GM21360 (cell line): ENCODE results near the gene KRT39.
"Not testable (repeated sequence)": the region's sequence is repeated elsewhere in the genome, so short reads cannot be mapped to it uniquely, and the experiment has no call there.

Experiments used
- ATAC-seq: cut with Tn5 transposase; IDR thresholded peaks from one replicate; pipeline ENCODE4 v1.9.1; 2021; ENCODE audit warnings: mild to moderate bottlenecking, moderate library complexity; ENCODE audit not compliant: unreplicated experiment

Gene KRT39

DNA sequence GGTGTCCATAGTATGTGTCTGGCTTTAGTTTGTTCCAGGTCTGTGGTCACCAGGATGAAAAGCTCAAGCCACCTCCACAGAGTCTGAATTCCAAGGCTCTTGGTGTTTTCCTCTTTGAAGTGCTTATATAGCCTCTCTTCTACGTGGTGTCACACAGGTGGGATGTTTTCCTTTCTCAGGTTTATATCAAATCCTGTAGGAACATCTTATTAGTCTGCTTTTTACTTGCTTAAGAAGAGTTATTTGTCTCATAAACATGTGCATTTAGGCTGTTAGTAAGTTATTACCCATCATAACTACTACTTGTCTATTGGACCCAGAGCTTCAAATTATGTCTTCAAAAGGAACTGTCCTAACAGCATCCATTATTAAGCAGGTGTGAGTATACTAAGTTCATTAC, at the start of gene KRT39:
TSS of gene KRT39 (minus strand) at position 101 of the 400 bp plus-strand sequence. CDS start at position 9, 92 bp downstream.
- ATAC-seq: no peak

DNA sequence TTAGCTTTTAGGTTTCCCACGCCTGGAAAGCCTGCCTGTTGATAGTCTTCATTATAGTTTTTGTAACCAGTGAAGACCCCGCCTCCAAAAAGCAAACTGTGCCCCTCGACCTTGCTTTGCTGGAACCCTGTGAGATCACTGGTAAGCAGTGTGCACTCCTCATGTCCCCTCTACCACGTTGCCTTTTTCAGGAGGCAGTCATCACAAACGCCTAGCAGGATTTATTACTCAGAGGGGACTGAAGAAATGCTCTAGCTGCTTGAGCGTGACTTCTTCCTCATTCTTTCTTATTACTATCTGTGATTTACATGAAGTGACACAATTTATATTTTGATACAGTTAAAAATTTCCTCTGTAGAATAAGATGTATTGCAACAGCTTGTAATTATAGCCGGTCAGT, 48.7 kb upstream of the KRT39 start:
- no peak for ATAC-seq

DNA sequence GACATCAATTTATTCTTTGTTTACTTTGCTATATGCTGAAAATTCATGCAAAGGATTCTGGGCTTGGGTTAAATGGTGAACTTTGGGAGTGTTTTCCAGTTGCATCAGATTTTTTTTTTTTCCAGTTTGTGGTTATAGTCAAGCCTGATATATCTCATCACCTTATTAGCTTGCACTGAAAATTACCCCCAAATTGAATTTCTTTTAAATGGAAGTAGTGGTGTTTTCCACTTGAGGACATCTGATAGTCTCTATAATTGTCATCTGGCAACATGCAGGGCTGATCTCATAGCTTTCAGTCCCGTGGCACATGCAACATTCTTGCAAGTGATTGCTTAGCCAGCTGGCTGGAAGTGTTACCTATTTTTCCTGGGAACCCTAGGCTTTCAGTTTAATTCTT, 46.9 kb upstream of the KRT39 start:
- ATAC-seq: no peak

DNA sequence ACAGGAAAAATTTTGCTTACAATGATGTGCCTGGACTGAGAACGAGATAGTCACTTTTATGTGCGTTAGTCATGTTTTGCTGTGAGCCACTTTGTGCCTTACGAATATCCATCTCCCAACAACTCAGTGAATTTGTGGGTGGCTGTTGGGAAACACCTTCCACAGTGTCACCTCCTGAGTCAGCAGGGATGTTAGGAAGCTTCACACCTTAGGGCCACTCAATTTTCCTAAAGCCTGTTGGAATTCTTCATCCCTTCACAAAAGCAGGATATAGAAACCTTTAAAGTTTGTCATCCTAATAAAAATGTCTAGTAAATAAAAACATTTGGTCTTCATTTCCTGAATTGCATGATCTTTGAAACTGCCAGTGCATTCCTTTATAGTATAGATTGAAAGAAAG, 46.4 kb upstream of the KRT39 start:
- no peak for ATAC-seq

DNA sequence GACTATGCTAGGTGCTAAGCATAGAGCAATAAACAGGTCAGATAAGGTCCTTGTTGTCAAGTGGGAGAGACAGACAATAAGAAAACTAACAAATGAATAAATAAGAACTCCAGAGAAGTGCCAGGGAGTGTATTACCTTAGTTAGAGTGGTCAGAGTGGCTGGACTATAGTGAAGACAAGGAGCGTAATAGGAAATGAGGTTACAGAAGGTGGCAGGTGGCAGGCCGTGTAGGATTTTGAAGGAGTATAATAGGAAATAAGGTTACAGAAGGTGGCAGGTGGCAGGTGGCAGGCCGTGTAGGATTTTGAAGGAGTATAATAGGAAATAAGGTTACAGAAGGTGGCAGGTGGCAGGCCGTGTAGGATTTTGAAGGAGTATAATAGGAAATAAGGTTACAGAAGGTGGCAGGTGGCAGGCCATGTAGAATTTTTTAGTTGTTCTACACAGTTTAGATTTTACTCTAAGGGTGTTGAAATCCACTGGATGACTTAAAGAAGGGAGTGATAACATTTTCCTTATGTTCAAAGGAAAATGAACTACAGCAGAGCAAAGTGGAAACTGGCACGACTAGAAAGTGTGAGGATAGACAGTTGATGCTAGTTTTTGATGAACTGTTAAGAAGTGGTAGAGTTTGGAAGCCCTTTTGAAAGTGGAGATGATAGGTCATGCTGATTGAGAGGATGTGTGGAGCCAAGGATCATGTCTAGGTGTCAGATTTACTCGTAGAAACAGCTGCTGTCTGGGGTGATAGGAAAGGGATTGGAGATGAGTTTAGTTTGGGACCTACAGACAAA, 45.8 kb upstream of the KRT39 start:
- ATAC-seq: no peak

DNA sequence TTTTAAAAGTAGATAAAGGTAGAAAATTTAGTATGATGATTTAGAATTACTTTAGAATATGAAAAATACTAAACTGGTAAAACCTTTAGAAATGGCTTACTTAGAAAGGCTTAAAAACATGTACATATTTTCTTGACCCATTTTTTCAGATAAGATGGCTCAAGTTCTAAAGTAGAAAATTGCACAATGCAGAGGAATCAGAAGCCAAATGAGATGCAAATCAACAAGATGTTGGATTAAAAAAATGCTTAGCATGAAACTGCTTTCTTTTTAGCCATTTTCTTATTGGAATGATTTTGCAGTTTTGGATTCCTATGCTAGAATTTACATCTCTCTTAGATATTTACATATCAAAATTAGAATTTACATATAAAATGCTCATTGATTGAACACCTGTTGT, 43.7 kb upstream of the KRT39 start:
- no peak for ATAC-seq

DNA sequence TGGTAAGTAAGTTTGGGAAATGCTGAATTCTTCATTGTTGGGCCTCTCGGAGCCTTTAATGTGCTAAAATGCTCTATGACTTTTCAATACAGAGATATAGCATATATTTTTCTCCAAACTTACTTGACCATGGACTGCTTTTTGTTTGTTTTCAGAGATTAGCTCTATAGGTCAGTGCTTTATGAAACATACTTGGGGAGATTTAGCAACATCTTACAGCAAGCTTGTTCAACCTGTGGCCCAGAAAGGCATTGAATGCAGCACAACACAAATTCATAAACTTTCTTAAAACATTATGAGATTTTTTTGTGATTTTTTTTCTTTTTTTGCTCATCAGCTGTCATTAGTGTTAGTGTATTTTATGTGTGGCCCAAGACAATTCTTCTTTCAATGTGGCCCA, 43.2 kb upstream of the KRT39 start:
- ATAC-seq: no peak

DNA sequence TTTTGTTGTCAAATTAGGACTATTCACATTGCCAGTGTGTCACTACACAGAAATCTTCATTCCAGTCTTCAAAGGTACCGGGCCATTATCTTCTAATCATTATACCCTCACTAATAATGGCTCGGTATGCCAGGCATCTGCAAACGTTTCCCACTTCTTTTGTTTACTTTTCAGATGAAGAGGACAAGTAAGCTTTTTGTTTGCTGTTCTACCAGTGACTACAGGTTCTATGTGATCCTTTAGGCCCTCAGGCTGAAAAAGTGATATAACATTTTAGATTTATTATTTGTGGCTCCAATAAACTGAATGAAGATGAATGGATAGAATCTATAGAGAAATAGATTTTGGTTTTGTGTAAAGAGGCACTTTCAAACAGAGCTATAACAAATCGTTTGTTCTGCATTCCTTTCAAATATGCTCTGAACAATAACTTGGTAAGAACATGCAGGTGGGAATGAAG, 42.6 kb upstream of the KRT39 start:
- no peak for ATAC-seq

DNA sequence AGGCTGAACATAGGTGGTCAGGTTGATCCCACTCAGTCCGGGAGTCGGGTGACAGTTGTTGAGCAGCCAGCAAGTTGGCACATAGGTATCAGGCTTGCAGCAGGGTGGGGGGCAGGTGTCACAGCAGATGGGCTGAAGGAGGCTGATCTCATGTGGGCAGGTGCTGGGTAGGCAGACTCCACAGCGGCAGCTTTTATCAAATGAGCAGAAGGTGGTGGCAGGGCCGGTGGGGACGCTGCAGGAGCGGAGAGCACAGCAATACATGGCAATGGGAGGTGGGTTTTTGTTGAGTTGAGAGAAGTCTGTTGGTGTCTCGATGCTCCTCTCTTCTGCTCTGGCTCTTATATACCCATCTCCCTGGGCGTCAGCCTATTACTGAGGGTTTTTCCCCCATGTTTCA, 42.1 kb upstream of the KRT39 start, which contains the start of gene KRTAP3-1:
TSS of gene KRTAP3-1 (minus strand) at position 318 of the 400 bp plus-strand sequence. CDS start at position 264, 54 bp downstream.
- no peak for ATAC-seq

DNA sequence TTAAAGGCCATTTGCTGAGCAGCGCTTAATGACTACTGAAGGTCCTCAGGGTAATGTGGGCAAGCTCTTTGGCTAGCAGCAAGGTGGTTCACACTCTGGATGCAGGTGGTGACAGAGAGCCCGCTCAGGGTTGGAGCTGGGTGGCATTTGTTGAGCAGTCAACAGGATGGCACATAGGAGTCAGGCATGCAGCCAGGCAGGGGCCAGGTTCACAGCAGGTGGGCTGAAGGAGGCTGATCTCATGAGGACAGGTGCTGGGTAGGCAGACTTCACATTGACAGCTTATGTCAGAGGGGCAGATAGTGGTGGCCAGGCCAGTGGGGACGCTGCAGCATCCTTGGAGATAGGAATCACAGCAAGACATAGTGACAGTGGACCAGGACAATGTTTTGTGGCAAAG, 37.6 kb upstream of the KRT39 start:
- ATAC-seq: no peak

DNA sequence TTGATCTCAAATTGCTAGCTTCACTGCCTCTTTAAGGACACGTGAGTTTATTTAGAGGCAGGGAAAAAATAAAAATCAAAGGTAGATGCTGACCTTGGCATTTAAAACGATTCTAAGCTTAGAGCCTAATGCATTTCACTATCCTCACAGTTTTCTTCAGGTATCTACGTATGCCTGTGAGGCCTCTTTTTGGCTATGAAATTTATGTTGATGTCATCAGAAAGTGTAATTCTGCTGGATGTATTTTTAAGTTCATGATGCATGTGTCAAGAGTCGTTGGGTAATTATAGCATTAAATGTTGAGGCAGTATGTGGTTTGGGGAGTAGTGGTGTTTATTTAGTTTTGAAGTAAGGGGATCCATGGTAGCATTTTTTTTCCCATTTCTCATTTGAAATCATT, 37.2 kb upstream of the KRT39 start:
- no peak for ATAC-seq

DNA sequence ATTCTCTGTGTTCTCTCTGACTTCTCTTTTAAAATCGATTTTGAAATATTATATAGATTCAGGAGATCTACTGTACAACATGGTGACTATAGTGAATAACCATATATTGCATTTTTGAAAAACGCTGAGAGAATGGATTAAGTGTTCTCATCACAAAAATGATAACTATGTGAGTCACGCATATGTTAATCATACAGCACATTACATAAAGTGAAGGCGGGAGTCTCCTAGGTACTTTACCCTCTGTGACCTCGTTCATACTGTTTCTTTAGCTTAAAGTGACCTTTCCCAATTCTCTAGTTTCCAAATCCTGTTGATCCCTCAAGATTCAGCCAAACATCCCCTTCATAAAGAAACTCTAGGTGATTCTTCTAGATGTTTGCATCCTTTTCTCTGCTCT, 36.1 kb upstream of the KRT39 start:
- ATAC-seq: no peak

DNA sequence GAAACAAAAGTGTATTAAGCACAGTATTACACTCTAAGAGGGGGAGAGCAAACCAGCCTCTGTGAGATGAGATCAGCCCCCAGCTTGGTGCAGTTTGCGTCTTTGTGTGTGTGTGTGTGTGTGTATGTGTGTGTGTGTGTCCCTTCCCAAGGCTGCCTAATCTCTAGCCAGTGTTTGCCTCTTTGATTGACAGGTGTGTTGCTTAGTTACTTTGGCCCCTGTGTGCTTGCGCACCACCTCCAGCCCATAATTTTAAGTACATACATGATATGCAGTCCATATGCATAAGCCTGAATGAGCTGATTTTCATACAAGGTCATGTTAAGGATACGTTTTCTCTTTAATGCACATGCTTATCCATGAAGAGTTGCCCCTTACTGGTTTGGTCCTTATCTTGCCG, 35.0 kb upstream of the KRT39 start:
- ATAC-seq: no peak

DNA sequence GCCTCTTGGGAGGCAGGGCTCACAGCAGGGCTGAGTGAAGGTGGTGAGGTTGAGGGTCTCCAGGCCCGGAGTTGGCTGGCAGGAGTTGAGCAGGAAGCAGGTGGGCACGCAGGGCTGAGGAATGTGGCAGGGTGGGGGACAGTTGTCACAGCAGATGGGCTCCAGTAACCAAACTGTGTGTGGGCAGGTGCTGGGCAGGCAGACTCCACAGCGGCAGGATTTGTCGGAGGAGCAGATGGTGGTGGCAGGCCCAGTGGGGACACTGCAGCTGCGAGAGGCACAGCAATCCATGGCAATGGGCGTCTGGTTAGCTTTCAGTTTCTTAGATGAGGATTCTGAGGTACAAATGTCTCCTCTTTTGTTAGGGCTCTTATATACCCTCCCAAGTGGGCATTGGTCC, 32.8 kb upstream of the KRT39 start, which contains the start of gene KRTAP3-2:
TSS of gene KRTAP3-2 (minus strand) at position 344 of the 400 bp plus-strand sequence. CDS start at position 291, 53 bp downstream.
- not testable (repeated sequence) for ATAC-seq

DNA sequence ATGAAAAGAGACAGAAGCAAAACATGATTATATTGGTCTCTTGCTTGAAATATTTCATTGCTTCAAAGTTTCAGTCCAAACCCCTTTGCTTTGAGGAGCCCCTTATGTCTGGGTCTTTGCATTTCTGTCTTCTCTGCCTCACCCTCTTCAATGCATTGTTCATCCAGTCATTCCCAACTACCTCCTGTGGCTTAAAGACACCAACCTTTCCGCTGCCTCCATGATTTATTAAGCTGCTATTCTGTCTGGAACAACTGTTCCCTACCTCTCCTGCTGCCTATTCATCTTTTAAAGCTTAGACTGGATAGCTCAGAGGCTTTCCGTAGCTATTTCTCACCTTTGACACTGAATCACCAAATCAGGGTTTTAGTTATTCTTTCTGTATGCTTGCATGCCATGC, 30.6 kb upstream of the KRT39 start:
- no peak for ATAC-seq

DNA sequence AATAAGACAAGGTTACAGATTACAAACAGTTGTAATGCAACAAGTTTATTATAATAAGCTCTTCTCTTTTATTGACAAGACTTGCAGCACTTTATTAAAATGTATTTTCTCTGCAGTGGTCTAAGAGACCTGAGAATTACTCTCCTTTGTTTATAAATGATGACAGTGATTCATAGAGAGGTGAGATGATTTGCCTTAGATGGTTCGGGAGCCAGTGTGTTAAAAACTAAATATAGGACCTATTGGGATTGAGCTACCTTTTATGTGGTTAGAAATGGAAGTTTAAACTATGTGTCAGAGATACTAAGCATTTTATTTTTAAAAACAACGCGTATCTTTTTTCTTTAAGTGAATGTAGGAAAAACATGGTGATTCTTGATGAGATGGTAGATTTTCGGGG, 30.1 kb upstream of the KRT39 start:
- ATAC-seq: no peak

DNA sequence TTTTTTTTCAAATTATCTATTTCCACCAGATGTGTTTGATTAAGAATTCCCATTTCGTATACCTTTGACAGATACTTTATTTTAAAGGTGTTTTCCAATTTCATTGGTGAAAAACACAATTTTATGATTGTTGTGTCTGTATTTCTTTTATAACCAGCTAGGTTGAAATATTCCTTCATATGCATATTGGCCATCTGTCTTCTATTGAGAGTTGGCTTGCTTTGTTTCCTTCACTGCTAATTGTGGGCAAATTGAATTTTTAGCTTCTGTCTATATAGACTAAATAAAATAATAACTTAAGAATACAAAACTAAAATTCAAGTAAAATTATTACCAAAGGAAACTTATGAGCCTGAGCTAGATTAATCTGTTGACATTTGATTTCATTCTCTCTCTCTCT, 28.4 kb upstream of the KRT39 start:
- ATAC-seq: no peak

DNA sequence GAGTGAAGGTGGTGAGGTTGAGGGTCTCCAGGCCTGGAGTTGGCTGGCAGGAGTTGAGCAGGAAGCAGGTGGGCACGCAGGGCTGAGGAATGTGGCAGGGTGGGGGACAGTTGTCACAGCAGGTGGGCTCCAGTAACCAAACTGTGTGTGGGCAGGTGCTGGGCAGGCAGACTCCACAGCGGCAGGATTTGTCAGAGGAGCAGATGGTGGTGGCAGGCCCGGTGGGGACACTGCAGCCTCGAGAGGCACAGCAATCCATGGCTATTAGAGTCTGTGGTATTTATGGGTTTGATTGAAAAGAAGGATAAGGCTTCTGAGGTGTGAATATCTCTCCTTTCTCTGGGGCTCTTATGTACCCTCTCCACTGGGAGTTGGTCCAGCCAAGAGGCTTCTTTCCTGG, 27.1 kb upstream of the KRT39 start, which contains the start of gene KRTAP3-3:
TSS of gene KRTAP3-3 (minus strand) at position 326 of the 400 bp plus-strand sequence. CDS start at position 259, 67 bp downstream.
- no peak for ATAC-seq

DNA sequence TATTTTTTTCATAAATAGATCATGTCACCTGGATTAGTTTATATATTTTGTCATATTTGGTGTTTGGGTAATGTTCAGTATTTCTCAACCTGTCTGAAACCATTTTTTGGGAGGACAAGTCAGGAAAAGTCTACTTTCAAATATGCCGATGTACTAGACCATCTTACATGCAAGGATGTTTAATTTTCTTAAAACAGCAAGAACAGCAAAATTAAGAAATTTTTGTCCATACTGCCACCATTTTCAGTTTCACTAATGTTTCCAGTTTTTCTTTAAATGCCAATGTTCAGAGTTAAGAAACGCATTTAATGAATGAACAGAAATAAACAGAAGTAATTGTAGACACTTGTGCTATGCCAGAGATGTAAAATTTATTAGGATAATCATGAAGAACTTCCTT, 26.3 kb upstream of the KRT39 start:
- ATAC-seq: no peak

DNA sequence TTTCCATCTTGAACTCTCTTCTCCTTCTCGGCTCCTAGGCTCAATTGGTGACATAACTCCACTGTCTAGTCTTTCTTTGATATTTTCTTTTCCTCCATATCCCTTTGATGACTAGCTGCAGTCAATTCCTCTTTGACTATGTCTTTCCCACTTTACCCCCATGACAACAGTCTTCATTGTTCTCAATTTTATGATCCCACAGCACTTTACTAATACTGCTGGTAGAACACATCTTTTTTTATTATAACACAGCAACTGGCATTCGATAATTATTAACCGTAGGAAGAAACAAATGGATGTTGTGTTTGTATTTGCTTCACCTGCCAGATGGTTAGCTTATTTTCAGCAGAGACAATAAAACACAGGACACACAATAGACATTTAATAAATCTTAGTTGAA, 25.9 kb upstream of the KRT39 start:
- ATAC-seq: no peak

DNA sequence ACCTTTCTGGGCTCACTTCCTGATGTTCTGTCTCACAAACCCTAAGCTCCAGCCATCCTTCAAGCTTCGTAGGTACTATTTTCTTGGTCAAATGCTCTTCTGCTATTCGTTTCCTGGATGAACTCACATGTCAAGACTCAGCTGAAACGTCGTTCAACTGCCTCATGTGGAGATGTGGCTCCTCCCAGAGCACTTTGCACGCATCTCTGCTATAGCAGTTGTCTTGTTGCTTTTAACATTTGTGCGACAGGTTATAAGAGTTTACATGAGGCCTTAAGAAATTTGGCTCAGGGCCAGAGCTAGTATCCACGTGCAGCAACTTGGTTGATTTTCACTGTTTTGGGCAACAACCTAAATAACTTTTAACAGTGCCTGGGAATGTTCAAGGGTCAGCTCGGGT, 20.2 kb upstream of the KRT39 start:
- no peak for ATAC-seq

DNA sequence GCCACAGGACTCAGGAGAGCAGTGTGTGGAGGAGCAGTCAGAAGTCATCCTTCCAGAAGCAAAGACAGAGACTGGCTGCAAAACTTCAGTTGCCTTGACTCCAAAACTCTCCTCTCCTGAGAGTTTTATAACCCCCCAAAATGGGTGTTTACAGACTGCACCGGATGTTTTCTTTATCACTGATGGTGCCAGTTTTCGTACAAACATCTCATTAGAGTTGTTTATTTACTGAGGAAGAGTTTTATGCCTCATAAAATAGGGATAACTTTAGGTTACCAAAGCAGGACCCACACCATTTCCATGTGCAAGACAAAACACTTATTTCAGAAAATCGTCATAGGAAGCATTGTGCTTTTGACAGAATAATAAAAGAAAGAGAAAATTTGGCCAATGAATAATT, 17.5 kb upstream of the KRT39 start, which contains the start of gene KRT40:
TSS of gene KRT40 (minus strand) at position 101 of the 400 bp plus-strand sequence. CDS start at position 48, 53 bp downstream.
- no peak for ATAC-seq
